ENCODE results near the gene PANX2. TPM values are rescaled to one million over a fixed set of nuclear protein-coding genes. Genes with fewer than 3 reads are reported as not detected.

Gene PANX2
- total RNA-seq, 1 donor = 0.43 TPM

- no peak for TF ChIP-seq CTCF (IDR thresholded peaks at IDR 0.05; ENCODE audit: insufficient read depth, low read depth, low read length)
- DNase-seq (ENCODE audit: low read depth) = no peak
- H3K4me3 ChIP-seq (ENCODE audit: low read depth, low read length) = no peak overlapping the region
Observed at GRCh38 chr22:50221410-50222300, 51.1 kb downstream of the PANX2 start.

DNA sequence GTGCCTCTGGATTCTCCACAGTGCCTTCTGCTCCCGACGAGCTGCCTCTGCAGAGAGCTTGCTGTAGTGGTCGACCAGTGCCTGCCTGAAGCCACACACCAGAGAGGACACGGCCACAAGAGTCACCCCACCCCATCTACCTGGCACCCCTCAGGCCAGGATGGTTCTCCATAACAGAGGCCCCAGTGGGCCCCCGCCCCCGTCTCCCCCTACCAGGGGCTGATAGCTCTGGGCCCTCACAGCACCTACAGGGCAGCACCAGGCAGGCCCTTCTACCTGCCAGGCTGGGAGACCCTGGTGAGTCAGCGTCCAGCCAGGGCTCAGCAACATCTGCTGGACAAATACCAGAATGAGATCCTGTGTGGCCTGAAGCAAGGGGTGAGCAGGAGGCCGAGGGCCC, 52.0 kb downstream of the PANX2 start:
- no peak for DNase-seq (ENCODE audit: low read depth)
- H3K4me3 ChIP-seq (ENCODE audit: low read depth, low read length) = no peak overlapping the region
- no peak for TF ChIP-seq CTCF (IDR thresholded peaks at IDR 0.05; ENCODE audit: insufficient read depth, low read depth, low read length)

DNA sequence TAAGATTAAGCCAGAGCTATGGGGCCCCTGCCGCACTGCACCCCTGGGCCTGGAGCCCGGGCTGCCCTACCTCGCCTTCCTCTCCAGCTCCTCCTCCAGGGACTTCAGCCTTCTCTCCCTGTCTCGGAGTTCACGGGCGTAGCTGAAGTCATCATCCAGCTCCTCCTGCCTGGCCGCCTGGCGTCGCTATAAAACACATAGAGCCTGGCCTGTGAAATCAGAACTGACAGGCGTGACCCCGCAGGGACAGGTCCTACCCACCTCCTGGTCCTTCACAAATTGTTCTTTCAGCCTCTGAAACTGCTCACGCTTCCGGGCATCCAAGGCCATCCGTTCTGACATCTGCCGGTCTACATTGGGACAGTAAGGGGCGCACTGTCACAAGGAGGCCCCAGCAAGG, 53.5 kb downstream of the PANX2 start:
- no peak for TF ChIP-seq CTCF (IDR thresholded peaks at IDR 0.05; ENCODE audit: insufficient read depth, low read depth, low read length)
- no peak for DNase-seq (ENCODE audit: low read depth)

DNA sequence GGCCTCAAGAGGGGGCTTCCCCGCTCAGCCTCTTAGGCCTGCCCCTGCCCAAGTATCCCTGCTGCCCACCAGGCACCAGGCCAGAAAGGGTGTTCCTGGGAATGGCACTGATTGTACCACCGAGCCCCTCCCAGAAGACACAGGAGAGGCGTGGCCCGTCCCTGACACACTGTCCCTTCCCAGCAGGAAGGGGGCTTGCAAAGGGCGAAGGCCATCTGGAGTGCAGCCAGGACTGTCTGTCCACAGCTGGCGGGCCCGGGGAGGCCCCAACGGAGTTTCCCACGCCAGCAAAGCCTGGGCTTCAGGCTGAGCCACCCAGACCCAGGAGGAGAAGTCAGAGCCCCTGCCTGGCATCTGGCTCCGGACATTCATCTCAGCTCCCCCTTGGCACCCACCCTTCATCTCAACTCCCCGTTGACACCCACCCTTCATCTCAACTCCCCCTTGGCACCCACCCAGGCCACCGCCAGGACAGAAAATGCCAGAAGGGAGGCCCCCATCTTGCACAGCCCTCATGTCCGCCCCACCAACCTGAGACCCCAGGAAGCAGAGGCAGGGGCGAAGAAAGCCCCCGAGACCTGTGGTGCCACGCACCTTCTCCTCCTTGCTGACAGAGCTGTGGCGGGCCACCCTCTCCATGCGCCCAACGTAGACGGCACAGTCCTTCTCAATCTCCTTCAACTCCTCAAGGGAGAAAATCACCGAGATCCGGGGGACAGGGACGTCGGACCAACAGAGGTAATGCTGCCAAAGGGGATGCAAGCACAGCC, 54.9 kb downstream of the PANX2 start:
- DNase-seq (ENCODE audit: low read depth) = no peak
- no peak for TF ChIP-seq CTCF (IDR thresholded peaks at IDR 0.05; ENCODE audit: insufficient read depth, low read depth, low read length)
- no peak overlapping the region for H3K4me3 ChIP-seq (ENCODE audit: low read depth, low read length)

More for the DNA sequence above, 53.5 kb downstream of the PANX2 start:
- H3K4me3 ChIP-seq (ENCODE audit: low read depth, low read length) = no peak overlapping the region

- no peak for TF ChIP-seq CTCF (IDR thresholded peaks at IDR 0.05; ENCODE audit: insufficient read depth, low read depth, low read length)
- no peak for DNase-seq (ENCODE audit: low read depth)
- H3K4me3 ChIP-seq (ENCODE audit: low read depth, low read length) = no peak overlapping the region
Observed at GRCh38 chr22:50226063-50226874, 55.7 kb downstream of the PANX2 start.

DNA sequence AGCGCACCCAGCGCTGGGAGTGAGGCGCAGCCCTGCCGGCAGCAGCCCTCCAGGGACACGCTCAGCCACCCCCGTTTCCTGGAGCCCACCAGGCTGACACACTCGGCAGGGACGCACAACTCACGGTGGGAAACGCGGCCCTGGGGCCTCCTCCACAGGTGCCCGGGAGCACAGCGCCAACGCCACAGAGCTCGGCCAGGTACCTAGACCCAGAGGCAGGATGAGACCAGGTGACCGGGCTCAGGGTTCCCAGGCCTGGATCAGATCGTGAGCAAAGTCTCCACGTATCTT, 56.3 kb downstream of the PANX2 start:
- no peak for TF ChIP-seq CTCF (IDR thresholded peaks at IDR 0.05; ENCODE audit: insufficient read depth, low read depth, low read length)
- no peak for DNase-seq (ENCODE audit: low read depth)

More for the DNA sequence above, 56.3 kb downstream of the PANX2 start:
- H3K4me3 ChIP-seq (ENCODE audit: low read depth, low read length) = no peak overlapping the region
